ENCODE results near the gene AURKA.

- TF ChIP-seq CTCF (conservative IDR thresholded peaks at IDR 0.05), result no peak
- no peak for TF ChIP-seq ZFX (IDR thresholded peaks at IDR 0.05)
Observed at GRCh38 chr20:56420028-56420427, 28.0 kb upstream of the AURKA start.
